ENCODE data around the gene ATP13A3. TPM values are rescaled to one million over a fixed set of nuclear protein-coding genes. Genes with fewer than 3 reads are reported as not detected.
"Not testable (repeated sequence)": the region's sequence is repeated elsewhere in the genome, so short reads cannot be mapped to it uniquely, and the experiment has no call there.

Gene ATP13A3
- total RNA-seq, 1 donor from 2014 or later = 74.6 TPM

GRCh38 chr3:194522579-194523046 lies 35.8 kb upstream of the ATP13A3 start:
- no peak for DNase-seq (ENCODE audit: low read depth, low spot score)
- Mint-ChIP-seq H3K4me1 (no peaks in the 10 kb centered on the region), H3K27me3 (ENCODE audit: low read depth) (peaks cover 2% of the 10 kb centered on the region), H3K27ac (ENCODE audit: unreplicated experiment) (no peak overlapping the region), H3K9me3 (peaks cover 10% of the 10 kb centered on the region), H3K4me3 (no peak overlapping the region), H3K36me3 (ENCODE audit: low read depth) (peaks cover 5% of the 10 kb centered on the region)
- no peak for TF ChIP-seq CTCF (conservative IDR thresholded peaks at IDR 0.05)

- H3K4me1 Mint-ChIP-seq = peaks cover 5% of the 10 kb centered on the region
- peaks cover 5% of the 10 kb centered on the region for H3K27me3 Mint-ChIP-seq (ENCODE audit: low read depth)
- DNase-seq (ENCODE audit: low read depth, low spot score) = no peak
- no peak overlapping the region for H3K27ac Mint-ChIP-seq (ENCODE audit: unreplicated experiment)
- TF ChIP-seq CTCF (conservative IDR thresholded peaks at IDR 0.05) = no peak
- H3K9me3 Mint-ChIP-seq = peaks cover 6% of the 10 kb centered on the region
- H3K4me3 Mint-ChIP-seq = no peak overlapping the region
- peaks cover 5% of the 10 kb centered on the region for H3K36me3 Mint-ChIP-seq (ENCODE audit: low read depth)
These were observed 34.9 kb upstream of the ATP13A3 start for GRCh38 chr3:194521510-194522260.

GRCh38 chr3:194520682-194521162 lies 33.9 kb upstream of the ATP13A3 start:
- DNase-seq (ENCODE audit: low read depth, low spot score); H3K4me1 Mint-ChIP-seq; H3K9me3 Mint-ChIP-seq; H3K27me3 Mint-ChIP-seq (ENCODE audit: low read depth); H3K4me3 Mint-ChIP-seq; H3K36me3 Mint-ChIP-seq (ENCODE audit: low read depth); H3K27ac Mint-ChIP-seq (ENCODE audit: unreplicated experiment): not testable (repeated sequence)

- not testable (repeated sequence) for H3K27ac Mint-ChIP-seq (ENCODE audit: unreplicated experiment); H3K36me3 Mint-ChIP-seq (ENCODE audit: low read depth); H3K4me1 Mint-ChIP-seq; H3K27me3 Mint-ChIP-seq (ENCODE audit: low read depth); H3K4me3 Mint-ChIP-seq; H3K9me3 Mint-ChIP-seq; DNase-seq (ENCODE audit: low read depth, low spot score)
These were observed 33.4 kb upstream of the ATP13A3 start for GRCh38 chr3:194520201-194520600.

DNA sequence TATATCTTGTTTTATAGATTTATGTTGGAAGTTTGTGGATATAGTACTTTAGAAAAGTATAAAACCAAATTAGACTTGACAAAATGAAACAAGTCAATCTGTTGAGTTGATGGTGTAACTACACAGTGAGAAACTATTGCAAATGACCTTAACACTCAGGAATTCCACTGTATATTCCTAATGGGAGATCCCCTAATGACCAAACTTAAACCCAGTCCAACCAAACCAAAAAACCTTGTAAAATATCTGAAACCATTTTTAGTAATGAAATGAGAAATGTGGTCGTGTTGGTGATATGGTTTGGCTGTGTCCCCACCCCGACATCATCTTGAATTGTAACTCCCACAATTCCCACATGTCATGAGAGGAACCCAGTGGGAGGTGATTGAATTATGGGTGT lies 31.9 kb upstream of the ATP13A3 start:
- Mint-ChIP-seq H3K4me3 (no peak overlapping the region), H3K27ac (ENCODE audit: unreplicated experiment) (no peak overlapping the region), H3K27me3 (ENCODE audit: low read depth) (peaks cover 7% of the 10 kb centered on the region), H3K9me3 (no peaks in the 10 kb centered on the region), H3K4me1 (peaks cover 6% of the 10 kb centered on the region), H3K36me3 (ENCODE audit: low read depth) (no peaks in the 10 kb centered on the region)
- DNase-seq (ENCODE audit: low read depth, low spot score) = no peak
- TF ChIP-seq CTCF (conservative IDR thresholded peaks at IDR 0.05) = no peak

GRCh38 chr3:194517333-194517732 lies 30.5 kb upstream of the ATP13A3 start:
- TF ChIP-seq CTCF (conservative IDR thresholded peaks at IDR 0.05) = no peak
- Mint-ChIP-seq H3K4me3 (no peak overlapping the region), H3K4me1 (peaks cover 6% of the 10 kb centered on the region), H3K36me3 (ENCODE audit: low read depth) (no peaks in the 10 kb centered on the region), H3K27ac (ENCODE audit: unreplicated experiment) (no peak overlapping the region), H3K27me3 (ENCODE audit: low read depth) (peaks cover 7% of the 10 kb centered on the region), H3K9me3 (no peaks in the 10 kb centered on the region)
- DNase-seq (ENCODE audit: low read depth, low spot score) = no peak
